Central memory CD4-positive, alpha-beta T cell (primary cell): ENCODE data around the gene CAMK2G.

ENCODE experiments used
- DNase-seq: peaks from one replicate; pipeline ENCODE4 v3.0.0; 2022

The CAMK2G gene

GRCh38 chr10:73862011-73862410 is 12.3 kb downstream of the CAMK2G start:
- DNase-seq, result no peak

GRCh38 chr10:73859784-73860491 is 14.4 kb downstream of the CAMK2G start:
- no peak for DNase-seq

GRCh38 chr10:73859428-73859783 is 14.9 kb downstream of the CAMK2G start:
- peak; percentile 53 for DNase-seq

GRCh38 chr10:73858750-73859427 is 15.5 kb downstream of the CAMK2G start:
- no peak for DNase-seq

GRCh38 chr10:73858013-73858708 is 16.2 kb downstream of the CAMK2G start:
- no peak for DNase-seq

- DNase-seq, result no peak
Measured at GRCh38 chr10:73857446-73857845, 16.9 kb downstream of the CAMK2G start.

GRCh38 chr10:73856261-73856660 is 18.1 kb downstream of the CAMK2G start:
- DNase-seq, result no peak

GRCh38 chr10:73855413-73855812 is 18.9 kb downstream of the CAMK2G start:
- no peak for DNase-seq

- no peak for DNase-seq
Measured at GRCh38 chr10:73854310-73854709, 20.0 kb downstream of the CAMK2G start.

- no peak for DNase-seq
Measured at GRCh38 chr10:73853196-73853595, 21.2 kb downstream of the CAMK2G start.

- DNase-seq, result no peak
Measured at GRCh38 chr10:73850863-73851461, 23.4 kb downstream of the CAMK2G start.

GRCh38 chr10:73850211-73850610 is 24.1 kb downstream of the CAMK2G start:
- DNase-seq, result no peak

- DNase-seq, result peak; percentile 87
Measured at GRCh38 chr10:73848821-73849489, 25.4 kb downstream of the CAMK2G start.

GRCh38 chr10:73847031-73847430 is 27.3 kb downstream of the CAMK2G start:
- DNase-seq, result no peak

- no peak for DNase-seq
Measured at GRCh38 chr10:73843261-73843660, 31.1 kb downstream of the CAMK2G start.

GRCh38 chr10:73842349-73842748 is 32.0 kb downstream of the CAMK2G start:
- DNase-seq, result no peak

- no peak for DNase-seq
Measured at GRCh38 chr10:73841526-73842285, 32.6 kb downstream of the CAMK2G start.

- DNase-seq, result no peak
Measured at GRCh38 chr10:73841061-73841421, 33.3 kb downstream of the CAMK2G start.

- DNase-seq, result no peak
Measured at GRCh38 chr10:73840403-73841060, 33.8 kb downstream of the CAMK2G start.

- DNase-seq, result no peak
Measured at GRCh38 chr10:73840056-73840402, 34.3 kb downstream of the CAMK2G start.

- no peak for DNase-seq
Measured at GRCh38 chr10:73839276-73839966, 34.9 kb downstream of the CAMK2G start.
